HG03066 (cell line): ENCODE data around the gene ARPIN.

ENCODE experiments used
- ATAC-seq: cut with Tn5 transposase; IDR thresholded peaks from one replicate; pipeline ENCODE4 v1.9.1; 2021; ENCODE audit warnings: low read depth; ENCODE audit not compliant: unreplicated experiment

ARPIN gene

DNA sequence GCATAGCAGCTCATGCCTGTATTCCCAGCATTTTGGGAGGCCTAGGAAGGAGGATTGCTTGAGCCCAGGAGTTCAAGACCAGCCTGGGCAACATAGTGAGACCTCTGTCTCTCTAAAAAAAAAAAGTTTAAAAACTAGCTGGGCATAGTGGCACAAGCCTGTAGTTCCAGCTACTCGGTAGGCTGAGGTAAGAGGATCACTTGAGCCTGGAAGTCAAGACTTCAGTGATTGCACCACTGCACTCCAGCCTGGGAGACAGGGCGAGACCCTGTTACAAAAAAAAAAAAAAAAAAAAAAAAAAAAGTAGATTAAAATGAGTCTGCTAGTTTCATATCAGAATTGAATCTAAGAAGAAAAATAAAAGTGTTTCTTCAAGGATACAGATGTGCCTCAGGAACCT lies 65.7 kb downstream of the ARPIN start:
- ATAC-seq = no peak

DNA sequence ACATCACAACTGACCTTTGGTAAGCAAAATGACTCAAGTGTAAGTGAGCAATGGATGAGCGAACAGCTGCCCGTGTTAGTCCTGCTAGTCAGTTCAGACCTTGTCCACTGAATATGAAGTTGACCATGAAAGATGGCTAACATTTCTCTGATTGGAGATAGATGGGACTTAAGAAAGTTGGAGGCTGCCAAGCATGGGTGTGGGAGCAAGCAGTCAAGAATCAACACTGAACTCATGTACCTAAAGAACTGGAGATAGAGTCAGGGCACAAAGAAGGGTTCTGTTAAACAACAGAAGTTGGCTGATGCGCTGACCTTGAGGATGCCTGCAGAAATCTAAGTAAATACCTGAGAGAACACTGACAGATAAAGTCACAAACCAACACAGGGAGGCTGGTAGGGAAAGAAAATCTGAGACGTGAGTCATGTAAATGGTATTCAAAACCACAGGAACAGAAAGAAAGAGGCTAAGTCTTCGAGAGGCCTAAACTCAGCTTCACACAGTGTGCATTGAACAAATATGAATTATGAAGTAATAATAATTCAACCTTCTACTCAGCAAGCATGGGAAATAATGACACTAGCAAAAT lies 67.4 kb downstream of the ARPIN start:
- ATAC-seq = no peak
